Uterus (tissue), 4 donors: Measurements from ENCODE around the gene CEP72. TPM values are rescaled to one million over a fixed set of nuclear protein-coding genes. Genes with fewer than 3 reads are reported as not detected.
"Not testable (repeated sequence)": the region's sequence is repeated elsewhere in the genome, so short reads cannot be mapped to it uniquely, and the experiment has no call there.

Experiments
- DNase-seq, 2 donors: peaks; one replicate each; pipeline ENCODE4 v3.0.0-alpha.2; 2019 to 2020
- H3K27ac ChIP-seq, 2 donors: fragments of 200-600 bp; sonication (generic); 1 replicate in 1 of 2; 2 replicates in 1 of 2; pipeline ENCODE4 v1.5.1; 2016 to 2018
- H3K27me3 ChIP-seq, 2 donors: fragments of 200-600 bp; sonication (generic); one replicate each; pipeline ENCODE4 v1.5.1; 2018 to 2019; ENCODE audit warnings: control low read depth in 1 of 2
- H3K36me3 ChIP-seq, 2 donors: fragments of 200-600 bp; sonication (generic); one replicate each; pipeline ENCODE4 v1.5.1; 2019; ENCODE audit warnings: control low read depth in 1 of 2
- H3K4me1 ChIP-seq, 2 donors: fragments of 200-600 bp; sonication (generic); one replicate each; pipeline ENCODE4 v1.5.1; 2018 to 2019; ENCODE audit warnings: control low read depth in 1 of 2
- H3K4me3 ChIP-seq, 2 donors: fragments of 200-600 bp; sonication (generic); 1 replicate in 1 of 2; 2 replicates in 1 of 2; pipeline ENCODE4 v1.5.1; 2018 to 2019; ENCODE audit warnings: mild to moderate bottlenecking in 1 of 2
- H3K9me3 ChIP-seq, 2 donors: fragments of 200-600 bp; sonication (generic); one replicate each; pipeline ENCODE4 v1.5.1; 2019; ENCODE audit warnings: control low read depth in 1 of 2
- POLR2A ChIP-seq, 2 donors: fragments of 450-650 bp; IDR thresholded peaks; one replicate each; pipeline ENCODE4 v1.6.1; 2016; ENCODE audit warnings: antibody characterized with exemption in 2 of 2, mild to moderate bottlenecking in 1 of 2, moderate library complexity in 1 of 2
- intact Hi-C: fragments of 100-400 bp; cut with DNase I; formaldehyde crosslinking; loops from one replicate; pipeline ENCODE4 v1.15.1; 2023; ENCODE audit warnings: low total_unique reads
- total RNA-seq, 4 donors: library from RNA; depleted of rRNA in 3 of 4; stranded (reverse); fragments of >200 nt in 3 of 4; gene quantifications; one replicate each; pipeline versions ENCODE4 v1.1.0 to v1.2.4, GENCODE V29; 2014 to 2023
- TF ChIP-seq, protein P1 (sequence below), 4 experiments: fragments of 200-600 bp in 2 of 4; fragments of 450-650 bp in 2 of 4; sonication (generic) in 2 of 4; IDR thresholded peaks; one replicate each; pipeline ENCODE4 v1.5.1; 2016 to 2019; ENCODE audit warnings: antibody characterized with exemption in 4 of 4, mild to moderate bottlenecking in 2 of 4, moderate library complexity in 1 of 4
- donor health status: DM: yes; HTN: yes; CAD: no.

Gene CEP72
- total RNA-seq, 4 donors from 2014 or later: 0.26 to 11.9 (median 4.9) TPM

DNA sequence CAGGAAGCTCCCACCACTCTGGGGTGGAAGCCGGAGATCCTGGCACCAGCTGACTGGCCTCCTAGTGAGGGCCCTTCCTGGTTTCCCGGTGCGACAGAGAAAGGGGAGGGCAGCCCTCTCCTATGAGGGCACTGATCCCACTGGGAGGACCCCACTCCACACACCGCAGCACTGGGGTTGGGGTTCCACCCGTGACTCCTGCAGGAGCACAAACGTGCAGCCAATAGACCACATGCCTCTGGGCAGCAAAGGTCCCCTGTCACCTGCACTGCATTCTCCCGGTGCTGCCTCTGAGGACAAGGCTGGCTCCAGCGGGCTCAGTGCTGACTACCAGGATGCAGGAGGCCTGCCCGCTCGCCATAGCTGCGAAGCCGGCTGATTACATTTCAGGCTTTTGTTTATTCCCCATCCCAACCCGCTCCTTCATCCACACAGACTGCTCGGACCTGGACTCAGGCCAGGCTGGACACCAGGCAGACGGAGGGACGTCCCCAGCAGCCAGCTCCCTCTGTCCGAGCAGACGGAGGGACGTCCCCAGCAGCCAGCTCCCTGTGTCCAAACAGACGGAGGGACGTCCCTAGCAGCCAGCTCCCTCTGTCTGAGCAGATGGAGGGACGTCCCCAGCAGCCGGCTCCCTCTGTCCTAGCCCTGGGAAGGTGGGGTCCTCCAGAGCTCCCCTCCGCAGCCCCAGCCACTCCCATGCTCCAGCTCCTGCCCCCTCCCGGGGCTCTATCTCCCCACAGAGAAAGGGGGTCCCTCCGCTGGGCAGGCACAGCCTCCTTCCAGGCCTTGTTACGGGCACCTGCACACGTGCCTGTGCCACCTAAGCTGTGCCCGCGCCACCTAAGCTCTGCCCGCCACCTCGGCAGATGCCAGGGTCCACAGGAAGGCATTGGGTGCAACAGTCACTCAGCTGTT is 8.8 kb upstream of the CEP72 start:
- H3K4me1 ChIP-seq: no peaks in the 10 kb centered on the region
- no peak for TF ChIP-seq POLR2A (IDR thresholded peaks at IDR 0.05)
- TF ChIP-seq, protein P1, sequence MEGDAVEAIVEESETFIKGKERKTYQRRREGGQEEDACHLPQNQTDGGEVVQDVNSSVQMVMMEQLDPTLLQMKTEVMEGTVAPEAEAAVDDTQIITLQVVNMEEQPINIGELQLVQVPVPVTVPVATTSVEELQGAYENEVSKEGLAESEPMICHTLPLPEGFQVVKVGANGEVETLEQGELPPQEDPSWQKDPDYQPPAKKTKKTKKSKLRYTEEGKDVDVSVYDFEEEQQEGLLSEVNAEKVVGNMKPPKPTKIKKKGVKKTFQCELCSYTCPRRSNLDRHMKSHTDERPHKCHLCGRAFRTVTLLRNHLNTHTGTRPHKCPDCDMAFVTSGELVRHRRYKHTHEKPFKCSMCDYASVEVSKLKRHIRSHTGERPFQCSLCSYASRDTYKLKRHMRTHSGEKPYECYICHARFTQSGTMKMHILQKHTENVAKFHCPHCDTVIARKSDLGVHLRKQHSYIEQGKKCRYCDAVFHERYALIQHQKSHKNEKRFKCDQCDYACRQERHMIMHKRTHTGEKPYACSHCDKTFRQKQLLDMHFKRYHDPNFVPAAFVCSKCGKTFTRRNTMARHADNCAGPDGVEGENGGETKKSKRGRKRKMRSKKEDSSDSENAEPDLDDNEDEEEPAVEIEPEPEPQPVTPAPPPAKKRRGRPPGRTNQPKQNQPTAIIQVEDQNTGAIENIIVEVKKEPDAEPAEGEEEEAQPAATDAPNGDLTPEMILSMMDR (IDR thresholded peaks at IDR 0.05): no peak
- H3K4me3 ChIP-seq: no peak overlapping the region
- no peaks in the 10 kb centered on the region for H3K27me3 ChIP-seq
- H3K9me3 ChIP-seq: no peaks in the 10 kb centered on the region
- intact Hi-C loops: no loop called here
- no peaks in the 10 kb centered on the region for H3K36me3 ChIP-seq
- no peak overlapping the region for H3K27ac ChIP-seq
- DNase-seq: peak in 1 of 2 donors; percentile 6

GRCh38 chr5:604391-604831 is 7.7 kb upstream of the CEP72 start:
- no peak for DNase-seq
- intact Hi-C loops: no loop called here
- no peaks in the 10 kb centered on the region for H3K27me3 ChIP-seq
- no peaks in the 10 kb centered on the region for H3K36me3 ChIP-seq
- TF ChIP-seq, protein P1 (IDR thresholded peaks at IDR 0.05): no peak
- TF ChIP-seq POLR2A (IDR thresholded peaks at IDR 0.05): no peak
- H3K9me3 ChIP-seq: no peaks in the 10 kb centered on the region
- H3K27ac ChIP-seq: no peak overlapping the region
- H3K4me1 ChIP-seq: no peaks in the 10 kb centered on the region
- no peak overlapping the region for H3K4me3 ChIP-seq

DNA sequence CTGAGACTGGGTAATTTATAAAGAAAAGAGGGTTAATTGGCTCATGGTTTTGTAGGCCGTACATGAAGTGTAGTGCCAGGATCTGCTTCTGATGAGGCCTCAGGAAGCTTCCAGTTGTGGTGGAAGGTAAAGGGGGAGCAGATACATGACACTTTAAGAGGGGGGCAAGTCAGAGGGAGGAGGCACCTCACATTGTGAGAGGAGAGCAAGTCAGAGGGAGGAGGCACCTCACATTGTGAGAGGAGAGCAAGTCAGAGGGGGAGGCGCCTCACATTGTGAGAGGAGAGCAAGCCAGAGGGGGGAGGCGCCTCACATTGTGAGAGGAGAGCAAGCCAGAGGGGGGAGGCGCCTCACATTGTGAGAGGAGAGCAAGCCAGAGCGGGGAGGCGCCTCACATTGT is 7.0 kb upstream of the CEP72 start:
- DNase-seq, H3K27me3 ChIP-seq, H3K27ac ChIP-seq, H3K4me3 ChIP-seq, intact Hi-C loops, H3K36me3 ChIP-seq, H3K4me1 ChIP-seq, H3K9me3 ChIP-seq: not testable (repeated sequence)

DNA sequence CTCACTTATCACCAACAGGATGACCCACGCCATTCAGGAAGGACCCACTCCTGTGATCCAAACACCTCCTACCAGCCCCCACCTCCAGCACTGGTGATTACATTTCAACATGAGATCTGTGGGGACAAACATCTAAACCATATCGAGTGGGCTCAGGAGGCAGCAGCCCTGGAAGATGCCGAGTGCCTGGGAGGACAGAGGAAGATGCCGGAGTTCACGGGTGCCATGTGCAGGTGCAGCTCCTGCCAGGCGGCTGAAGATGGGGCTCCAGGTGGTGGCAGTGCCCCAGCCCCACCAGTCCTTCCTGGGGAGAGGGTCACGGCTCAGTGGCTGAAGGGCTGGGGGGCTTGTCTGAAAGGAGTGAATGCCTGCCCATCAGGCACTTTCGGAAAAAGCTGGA is 6.1 kb upstream of the CEP72 start:
- Histone ChIP-seq H3K36me3 (no peaks in the 10 kb centered on the region), H3K4me3 (no peak overlapping the region), H3K9me3 (no peaks in the 10 kb centered on the region), H3K27me3 (no peaks in the 10 kb centered on the region), H3K4me1 (no peaks in the 10 kb centered on the region), H3K27ac (no peak overlapping the region)
- TF ChIP-seq POLR2A (IDR thresholded peaks at IDR 0.05): no peak
- TF ChIP-seq, protein P1 (IDR thresholded peaks at IDR 0.05): no peak
- intact Hi-C loops: no loop called here
- no peak for DNase-seq

DNA sequence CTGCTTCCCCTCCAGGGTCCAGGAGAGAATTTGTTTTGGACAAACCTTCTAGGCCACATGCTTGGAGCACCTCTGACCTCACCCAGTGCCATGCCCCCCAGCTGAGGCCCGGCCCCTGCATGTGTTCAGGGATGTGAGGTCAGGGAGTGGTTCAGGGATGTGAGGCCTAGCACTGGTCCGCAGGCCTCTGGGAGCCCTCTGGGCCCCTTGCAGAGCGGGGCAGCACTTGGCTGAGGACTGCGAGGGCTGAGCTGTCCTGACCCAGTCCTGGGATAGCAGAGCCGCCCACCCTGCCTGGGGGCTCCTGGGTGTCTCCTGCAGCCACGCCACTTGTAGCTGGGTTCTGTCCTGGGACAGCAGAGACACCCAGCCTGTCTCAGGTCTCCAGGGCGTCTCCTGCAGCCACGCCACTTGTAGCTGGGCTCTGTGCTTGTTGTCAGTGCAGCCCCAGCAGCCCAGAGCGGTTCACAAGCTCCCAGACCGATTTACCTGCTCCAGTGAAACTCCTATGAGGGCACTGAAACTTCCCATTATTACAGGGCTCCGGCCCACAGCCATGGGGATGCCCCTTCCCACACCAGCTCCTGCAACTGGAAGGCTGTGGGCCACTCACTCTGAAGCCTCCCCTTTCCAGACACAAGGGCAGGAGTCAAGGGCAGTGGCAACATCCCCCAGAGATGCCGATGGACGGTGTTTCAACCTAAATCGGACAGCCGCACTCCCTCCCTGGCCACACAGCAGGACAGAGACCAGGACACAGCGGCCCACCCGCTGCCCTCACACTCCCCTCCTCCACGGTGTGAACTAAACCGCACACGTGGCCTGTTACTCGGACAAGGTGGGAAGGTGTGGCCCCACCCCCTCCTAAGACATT is 5.4 kb upstream of the CEP72 start:
- Histone ChIP-seq H3K27ac (no peak overlapping the region), H3K27me3 (no peaks in the 10 kb centered on the region), H3K4me3 (no peak overlapping the region), H3K36me3 (no peaks in the 10 kb centered on the region), H3K9me3 (no peaks in the 10 kb centered on the region), H3K4me1 (no peaks in the 10 kb centered on the region)
- intact Hi-C loops: no loop called here
- TF ChIP-seq POLR2A (IDR thresholded peaks at IDR 0.05): no peak
- TF ChIP-seq, protein P1 (IDR thresholded peaks at IDR 0.05): no peak
- no peak for DNase-seq
